WERI-Rb-1 (cell line): ENCODE results near the gene PTRHD1.
"Not testable (repeated sequence)": the region's sequence is repeated elsewhere in the genome, so short reads cannot be mapped to it uniquely, and the experiment has no call there.

ENCODE experiments used
- DNase-seq: peaks from one replicate; pipeline ENCODE4 v3.0.0-alpha.2; 2020
- H3K27ac ChIP-seq: fragments of 250-450 bp; sonication (Bioruptor Pico); 2 replicates; pipeline ENCODE4 v1.5.1; 2020; ENCODE audit warnings: mild to moderate bottlenecking, moderate library complexity
- H3K27me3 ChIP-seq: fragments of 250-450 bp; sonication (Bioruptor Pico); 2 replicates; pipeline ENCODE4 v1.5.1; 2021; ENCODE audit warnings: mild to moderate bottlenecking, low read depth, moderate library complexity; ENCODE audit not compliant: insufficient read depth, severe bottlenecking
- H3K36me3 ChIP-seq: fragments of 250-450 bp; sonication (Bioruptor Pico); 2 replicates; pipeline ENCODE4 v1.5.1; 2020; ENCODE audit warnings: mild to moderate bottlenecking, moderate library complexity
- H3K4me3 ChIP-seq: 2 replicates; pipeline ENCODE4 v1.5.1; 2011; ENCODE audit warnings: low read depth, mild to moderate bottlenecking, control low read depth, low read length
- H3K9me3 ChIP-seq: fragments of 250-450 bp; sonication (Bioruptor Pico); 2 replicates; pipeline ENCODE4 v1.5.1; 2021; ENCODE audit warnings: mild to moderate bottlenecking, moderate library complexity; ENCODE audit not compliant: severe bottlenecking
- CTCF ChIP-seq: IDR thresholded peaks from 2 replicates; pipeline ENCODE4 v1.5.1; 2011; ENCODE audit warnings: low read depth, mild to moderate bottlenecking, control low read depth, inconsistent platforms, low read length

Gene PTRHD1

GRCh38 chr2:24809316-24810007 lies 16.3 kb upstream of the PTRHD1 start:
- Histone ChIP-seq H3K27me3 (no peaks in the 10 kb centered on the region), H3K36me3 (peaks cover 54% of the 10 kb centered on the region), H3K9me3 (peaks cover 6% of the 10 kb centered on the region), H3K4me3 (no peak overlapping the region), H3K27ac (no peak overlapping the region)
- TF ChIP-seq CTCF: no peak
- no peak for DNase-seq

GRCh38 chr2:24806661-24807036 lies 13.5 kb upstream of the PTRHD1 start:
- no peak for TF ChIP-seq CTCF
- H3K27ac ChIP-seq: no peak overlapping the region
- H3K27me3 ChIP-seq: no peaks in the 10 kb centered on the region
- DNase-seq: no peak
- peaks cover 6% of the 10 kb centered on the region for H3K9me3 ChIP-seq
- no peak overlapping the region for H3K4me3 ChIP-seq
- peaks cover 40% of the 10 kb centered on the region for H3K36me3 ChIP-seq

GRCh38 chr2:24805811-24806660 lies 12.8 kb upstream of the PTRHD1 start:
- not testable (repeated sequence) for H3K27me3 ChIP-seq, H3K9me3 ChIP-seq, H3K27ac ChIP-seq, H3K4me3 ChIP-seq, DNase-seq
- H3K36me3 ChIP-seq: peaks cover 46% of the 10 kb centered on the region

GRCh38 chr2:24800487-24800886 lies 7.3 kb upstream of the PTRHD1 start:
- not testable (repeated sequence) for DNase-seq, H3K9me3 ChIP-seq, H3K4me3 ChIP-seq, H3K27me3 ChIP-seq, H3K27ac ChIP-seq
- peaks cover 66% of the 10 kb centered on the region for H3K36me3 ChIP-seq

- no peak for DNase-seq
- Histone ChIP-seq H3K9me3 (no peaks in the 10 kb centered on the region), H3K4me3 (no peak overlapping the region), H3K36me3 (peaks cover 80% of the 10 kb centered on the region), H3K27me3 (no peaks in the 10 kb centered on the region), H3K27ac (no peak overlapping the region)
- no peak for TF ChIP-seq CTCF
These were observed 4.5 kb upstream of the PTRHD1 start for GRCh38 chr2:24797644-24798043.

- Histone ChIP-seq H3K4me3 (peak overlapping the region; percentile 79), H3K36me3 (peaks cover 55% of the 10 kb centered on the region), H3K27me3 (no peaks in the 10 kb centered on the region), H3K9me3 (no peaks in the 10 kb centered on the region), H3K27ac (peak overlapping the region; percentile 100)
- no peak for TF ChIP-seq CTCF
- DNase-seq: peak; percentile 58
These were observed 707 bp upstream of the PTRHD1 start for GRCh38 chr2:24793761-24794435.
